ENCODE results near the gene ANKEF1.
A peak's percentile ranks its signal among the peaks of the same experiment; 100 is the strongest.
"Not testable (repeated sequence)": the region's sequence is repeated elsewhere in the genome, so short reads cannot be mapped to it uniquely, and the experiment has no call there.

ANKEF1 gene

GRCh38 chr20:10033905-10034650, 709 bp upstream of the ANKEF1 start:
- DNase-seq, result no peak

GRCh38 chr20:10036321-10036720, 1.5 kb downstream of the ANKEF1 start:
- DNase-seq, result not testable (repeated sequence)

GRCh38 chr20:10040070-10040975, 5.5 kb downstream of the ANKEF1 start:
- no peak for DNase-seq

- no peak for DNase-seq
Measured at GRCh38 chr20:10042086-10042485, 7.3 kb downstream of the ANKEF1 start.

- peak; percentile 36 to 72 for DNase-seq
Measured at GRCh38 chr20:10047427-10047826, 12.6 kb downstream of the ANKEF1 start.

GRCh38 chr20:10051185-10051584, 16.4 kb downstream of the ANKEF1 start:
- no peak for DNase-seq

GRCh38 chr20:10059006-10059405, 24.2 kb downstream of the ANKEF1 start:
- DNase-seq, result no peak

- DNase-seq, result peak; percentile 22 to 69
Measured at GRCh38 chr20:10060226-10060625, 25.4 kb downstream of the ANKEF1 start.

- DNase-seq, result peak; percentile 13 to 80
Measured at GRCh38 chr20:10061641-10062040, 26.9 kb downstream of the ANKEF1 start.

- no peak for DNase-seq
Measured at GRCh38 chr20:10063482-10063881, 28.7 kb downstream of the ANKEF1 start.

GRCh38 chr20:10064611-10065010, 29.8 kb downstream of the ANKEF1 start:
- DNase-seq, result no peak

GRCh38 chr20:10065154-10065833, 30.5 kb downstream of the ANKEF1 start:
- DNase-seq, result no peak

GRCh38 chr20:10067321-10067720, 32.5 kb downstream of the ANKEF1 start:
- DNase-seq, result no peak

- DNase-seq, result peak; percentile 39 to 78
Measured at GRCh38 chr20:10074513-10074912, 39.7 kb downstream of the ANKEF1 start.

- DNase-seq, result no peak
Measured at GRCh38 chr20:10075606-10076005, 40.8 kb downstream of the ANKEF1 start.

GRCh38 chr20:10076126-10077080, 41.6 kb downstream of the ANKEF1 start:
- DNase-seq, result no peak

GRCh38 chr20:10077081-10077471, 42.3 kb downstream of the ANKEF1 start:
- DNase-seq, result no peak

GRCh38 chr20:10077886-10078285, 43.1 kb downstream of the ANKEF1 start:
- peak; percentile 67 to 78 for DNase-seq

- peak; percentile 37 to 81 for DNase-seq
Measured at GRCh38 chr20:10078403-10078802, 43.6 kb downstream of the ANKEF1 start.

- no peak for DNase-seq
Measured at GRCh38 chr20:10079964-10080363, 45.2 kb downstream of the ANKEF1 start.

GRCh38 chr20:10080574-10080973, 45.8 kb downstream of the ANKEF1 start:
- DNase-seq, result no peak

Data from NCI-H446 (cell line).